ENCODE results near the gene MAD2L1BP.

- TF ChIP-seq MAX (IDR thresholded peaks at IDR 0.05) (no peak), RAD21 (IDR thresholded peaks at IDR 0.05; ENCODE audit: low read depth) (no peak), REST (IDR thresholded peaks at IDR 0.05; ENCODE audit: low read depth) (no peak), TAF1 (IDR thresholded peaks at IDR 0.05; ENCODE audit: low read depth) (no peak), EP300 (IDR thresholded peaks at IDR 0.05; ENCODE audit: borderline replicate concordance) (no peak)
Observed at GRCh38 chr6:43621078-43621835, 14.4 kb upstream of the MAD2L1BP start.

Data from Ishikawa (cell line).